ENCODE results near the gene WNT2.

DNA sequence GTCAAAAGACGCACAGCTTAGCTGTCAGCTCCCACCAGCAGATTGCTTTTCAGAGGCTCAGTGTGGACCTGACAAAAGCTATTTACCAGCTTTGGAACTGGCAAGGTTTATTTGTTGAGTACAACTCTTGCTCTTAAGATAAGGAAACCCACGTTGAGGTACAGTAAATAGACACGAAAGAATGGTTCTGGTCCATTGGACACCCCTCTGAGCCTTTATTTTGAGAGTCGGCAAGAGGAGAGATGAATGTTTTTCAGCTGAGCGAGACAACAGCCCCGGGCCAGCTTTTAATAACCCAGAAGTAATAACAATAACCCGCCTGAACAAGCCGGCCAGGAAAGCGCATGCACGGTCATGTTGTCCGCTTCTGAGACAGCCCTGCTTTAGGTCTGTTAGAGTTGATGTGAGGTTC, 49.0 kb downstream of the WNT2 start:
- TF ChIP-seq EZH2 (IDR thresholded peaks at IDR 0.05; ENCODE audit: low read depth), result no peak
- TF ChIP-seq, protein P1, sequence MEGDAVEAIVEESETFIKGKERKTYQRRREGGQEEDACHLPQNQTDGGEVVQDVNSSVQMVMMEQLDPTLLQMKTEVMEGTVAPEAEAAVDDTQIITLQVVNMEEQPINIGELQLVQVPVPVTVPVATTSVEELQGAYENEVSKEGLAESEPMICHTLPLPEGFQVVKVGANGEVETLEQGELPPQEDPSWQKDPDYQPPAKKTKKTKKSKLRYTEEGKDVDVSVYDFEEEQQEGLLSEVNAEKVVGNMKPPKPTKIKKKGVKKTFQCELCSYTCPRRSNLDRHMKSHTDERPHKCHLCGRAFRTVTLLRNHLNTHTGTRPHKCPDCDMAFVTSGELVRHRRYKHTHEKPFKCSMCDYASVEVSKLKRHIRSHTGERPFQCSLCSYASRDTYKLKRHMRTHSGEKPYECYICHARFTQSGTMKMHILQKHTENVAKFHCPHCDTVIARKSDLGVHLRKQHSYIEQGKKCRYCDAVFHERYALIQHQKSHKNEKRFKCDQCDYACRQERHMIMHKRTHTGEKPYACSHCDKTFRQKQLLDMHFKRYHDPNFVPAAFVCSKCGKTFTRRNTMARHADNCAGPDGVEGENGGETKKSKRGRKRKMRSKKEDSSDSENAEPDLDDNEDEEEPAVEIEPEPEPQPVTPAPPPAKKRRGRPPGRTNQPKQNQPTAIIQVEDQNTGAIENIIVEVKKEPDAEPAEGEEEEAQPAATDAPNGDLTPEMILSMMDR (conservative IDR thresholded peaks at IDR 0.05), result no peak
